ENCODE data around the gene FIBCD1.

DNA sequence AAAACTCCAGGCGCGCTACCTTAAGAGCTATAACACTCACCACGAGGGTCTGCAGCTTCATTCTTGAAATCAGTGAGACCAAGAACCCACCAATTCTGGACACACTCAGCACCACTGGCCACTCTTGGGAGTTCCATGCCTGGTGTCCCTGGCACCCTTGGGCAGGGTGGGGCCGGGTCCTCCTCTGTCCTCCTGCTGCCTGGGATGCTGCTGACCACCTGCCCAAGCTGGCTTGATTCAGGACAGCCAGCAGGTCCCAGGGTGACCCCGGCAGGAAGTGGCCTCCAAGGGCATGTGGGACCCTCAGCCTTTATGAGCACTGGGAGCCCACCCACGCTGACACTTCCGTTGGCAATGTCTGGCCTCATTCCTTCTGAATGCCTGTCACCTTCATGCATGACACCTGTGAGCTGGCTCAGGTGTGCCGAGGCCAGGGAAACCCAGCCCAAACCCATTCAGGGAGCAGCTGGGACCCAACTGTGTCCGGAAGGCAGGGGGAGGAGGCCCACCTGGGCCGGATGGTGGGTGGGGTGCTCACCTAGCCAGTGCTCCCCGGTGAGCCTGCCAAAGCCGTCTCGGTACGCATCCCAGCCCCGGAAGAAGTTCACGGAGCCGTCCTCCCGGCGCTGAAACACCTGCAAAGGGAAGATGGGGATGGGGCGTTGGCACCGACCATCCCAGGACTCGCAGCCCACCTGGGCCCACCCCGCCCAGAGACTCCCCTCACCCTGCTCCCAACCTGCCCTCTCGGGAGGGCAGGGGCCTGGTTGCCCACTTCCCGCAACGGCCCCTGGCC, 27.6 kb downstream of the FIBCD1 start:
- TF ChIP-seq, protein P1, sequence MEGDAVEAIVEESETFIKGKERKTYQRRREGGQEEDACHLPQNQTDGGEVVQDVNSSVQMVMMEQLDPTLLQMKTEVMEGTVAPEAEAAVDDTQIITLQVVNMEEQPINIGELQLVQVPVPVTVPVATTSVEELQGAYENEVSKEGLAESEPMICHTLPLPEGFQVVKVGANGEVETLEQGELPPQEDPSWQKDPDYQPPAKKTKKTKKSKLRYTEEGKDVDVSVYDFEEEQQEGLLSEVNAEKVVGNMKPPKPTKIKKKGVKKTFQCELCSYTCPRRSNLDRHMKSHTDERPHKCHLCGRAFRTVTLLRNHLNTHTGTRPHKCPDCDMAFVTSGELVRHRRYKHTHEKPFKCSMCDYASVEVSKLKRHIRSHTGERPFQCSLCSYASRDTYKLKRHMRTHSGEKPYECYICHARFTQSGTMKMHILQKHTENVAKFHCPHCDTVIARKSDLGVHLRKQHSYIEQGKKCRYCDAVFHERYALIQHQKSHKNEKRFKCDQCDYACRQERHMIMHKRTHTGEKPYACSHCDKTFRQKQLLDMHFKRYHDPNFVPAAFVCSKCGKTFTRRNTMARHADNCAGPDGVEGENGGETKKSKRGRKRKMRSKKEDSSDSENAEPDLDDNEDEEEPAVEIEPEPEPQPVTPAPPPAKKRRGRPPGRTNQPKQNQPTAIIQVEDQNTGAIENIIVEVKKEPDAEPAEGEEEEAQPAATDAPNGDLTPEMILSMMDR (IDR thresholded peaks at IDR 0.05) = no peak
- TF ChIP-seq POLR2AphosphoS5 (IDR thresholded peaks at IDR 0.05) = no peak
- no peak for TF ChIP-seq POLR2A (IDR thresholded peaks at IDR 0.05)
- no peak for TF ChIP-seq EP300 (IDR thresholded peaks at IDR 0.05)

Measured in suprapubic skin (tissue), 4 donors.